Measurements from ENCODE around the gene PLA2G3. TPM values are rescaled to one million over a fixed set of nuclear protein-coding genes. Genes with fewer than 3 reads are reported as not detected.

The PLA2G3 gene
- total and polyA plus RNA-seq, 2 of the 8 experiments (the other 6 are each of a cell fraction or from before 2014, with no cell fraction given): 18.1 to 25.9 TPM

- DNase-seq (ENCODE audit: low read depth in 1 of 2, low spot score in 2 of 2): no peak
- FAIRE-seq: no peak
- Histone ChIP-seq H2BK20ac (ENCODE audit: low read length) (no peak overlapping the region), H3K4me3 (ENCODE audit: extremely low read depth in 1 of 4, insufficient read depth in 2 of 4, low read depth in 3 of 4, low read length in 4 of 4) (no peak overlapping the region), H4K20me1 (replicated peaks in 1 of 2; ENCODE audit: control insufficient read depth in 1 of 2, insufficient read depth in 2 of 2, low read length in 2 of 2) (no peaks in the 10 kb centered on the region), H3K79me1 (ENCODE audit: low read depth, low read length) (no peaks in the 10 kb centered on the region), H4K8ac (ENCODE audit: extremely low read depth, insufficient read depth, low read length) (no peak overlapping the region), H4K5ac (ENCODE audit: insufficient read length, low read depth, low read length) (no peak overlapping the region), H3K27ac (ENCODE audit: low read depth, low read length) (no peak overlapping the region), H2BK5ac (ENCODE audit: low read depth, low read length) (no peak overlapping the region; the same call in 1 of the 2 replicates), H2BK12ac (ENCODE audit: low read depth, low read length) (0 out of 2 replicates have a peak overlapping the region, but pooled peaks have one; percentile 35), H2AFZ (ENCODE audit: low read length) (no peak overlapping the region), H3K4ac (replicated peaks; ENCODE audit: insufficient read length, low read depth, low read length) (no peak overlapping the region), H2BK120ac (replicated peaks; ENCODE audit: low read depth, low read length) (no peak overlapping the region), H3K4me2 (ENCODE audit: insufficient read depth in 1 of 2, low read depth in 2 of 2, low read length in 2 of 2) (no peak overlapping the region), H3K27me3 (replicated peaks in 1 of 4; ENCODE audit: control insufficient read depth in 3 of 4, extremely low read depth in 1 of 4, insufficient read depth in 3 of 4, low read length in 3 of 4) (no peaks in the 10 kb centered on the region; a peak in 1 of 7 replicates), H3K14ac (ENCODE audit: insufficient read length) (no peak overlapping the region), H3K23me2 (ENCODE audit: low read depth, low read length) (no peaks in the 10 kb centered on the region; the same call in 1 of the 2 replicates), H2BK15ac (ENCODE audit: low read length) (0 out of 2 replicates have a peak overlapping the region, but pooled peaks have one; percentile 67), H3K4me1 (replicated peaks in 1 of 4; ENCODE audit: control insufficient read depth in 3 of 4, insufficient read depth in 4 of 4, low read length in 3 of 4) (peaks cover 0 to 11% (median 5%) of the 10 kb centered on the region in 4 experiments; a peak in 6 of 7 replicates), H3K23ac (ENCODE audit: insufficient read length) (no peak overlapping the region), H3K79me2 (ENCODE audit: control insufficient read depth in 1 of 2, insufficient read depth in 2 of 2, low read length in 2 of 2) (no peaks in the 10 kb centered on the region), H3K56ac (replicated peaks; ENCODE audit: insufficient read length, low read depth, low read length) (no peak overlapping the region), H3K18ac (ENCODE audit: extremely low read depth, low read length) (no peak overlapping the region), H4K91ac (replicated peaks; ENCODE audit: insufficient read length, low read length) (no peak overlapping the region), H3K9me3 (ENCODE audit: insufficient read depth in 2 of 2, low read depth in 1 of 2, low read length in 1 of 2) (no peaks in the 10 kb centered on the region), H2AK5ac (ENCODE audit: low read depth, low read length) (no peak overlapping the region), H3K36me3 (ENCODE audit: control insufficient read depth in 2 of 4, insufficient read depth in 4 of 4, low read length in 3 of 4) (no peaks in the 10 kb centered on the region), H3K9ac (replicated peaks in 1 of 4; ENCODE audit: extremely low read depth in 1 of 4, low read depth in 3 of 4, low read length in 3 of 4) (no peak overlapping the region)
- TF ChIP-seq SP4 (IDR thresholded peaks at IDR 0.05; ENCODE audit: low read length): no peak
- no peak for TF ChIP-seq GABPA (IDR thresholded peaks at IDR 0.05; ENCODE audit: borderline replicate concordance, insufficient read depth, low read length)
- TF ChIP-seq CHD2 (IDR thresholded peaks at IDR 0.05; ENCODE audit: low read length): no peak
- TF ChIP-seq USF2 (IDR thresholded peaks at IDR 0.05; ENCODE audit: low read length): no peak
- TF ChIP-seq NANOG (IDR thresholded peaks at IDR 0.05; ENCODE audit: insufficient read depth, low read depth, low read length, poor library complexity, severe bottlenecking): no peak
- no peak for TF ChIP-seq ATF3 (IDR thresholded peaks at IDR 0.05; ENCODE audit: insufficient read depth, low read depth, low read length)
- TF ChIP-seq EZH2 (IDR thresholded peaks at IDR 0.05; ENCODE audit: low read depth, low read length, severe bottlenecking): no peak
- no peak for TF ChIP-seq NRF1 (IDR thresholded peaks at IDR 0.05; ENCODE audit: low read depth, low read length)
- TF ChIP-seq CBX8 (IDR thresholded peaks at IDR 0.05; ENCODE audit: borderline replicate concordance, low read depth, low read length): no peak
- ChIA-PET POLR2A (ENCODE audit: partially characterized antibody) (interaction anchor here (0.9 to 1.2 kb wide), 2 partner anchors 22 to 34 kb away, joined by 3 read pairs; no protein-coding TSS in a partner anchor), CTCF (ENCODE audit: partially characterized antibody) (interaction anchor here (1.1 to 2.9 kb wide), 5 partner anchors 9 to 22 kb away, joined by 3 to 14 read pairs (median 7); partner anchors contain the start of gene SELENOM)
- WGBS, 2 experiments (ENCODE audit: extremely low coverage in 1 of 2, insufficient coverage in 1 of 2, insufficient read length in 1 of 2, insufficient replicate concordance in 2 of 2, low coverage in 1 of 2, low lambda C conversion rate in 2 of 2, missing lambda C conversion rate in 1 of 2): 79% methylated on average over 7 of the region's 7 CpGs; no CpG with 5 or more reads in 1 of the 2 experiments
These were observed 21.1 kb downstream of the PLA2G3 start for GRCh38 chr22:31119026-31119717.

Data from H1 (cell line).